Skeletal muscle tissue (tissue), 4 donors: ENCODE data around the gene MAP3K20. TPM values are rescaled to one million over a fixed set of nuclear protein-coding genes. Genes with fewer than 3 reads are reported as not detected.
"Not testable (repeated sequence)": the region's sequence is repeated elsewhere in the genome, so short reads cannot be mapped to it uniquely, and the experiment has no call there.

ENCODE experiments used
- H3K27ac ChIP-seq: one replicate; pipeline ENCODE4 v1.7.0; 2013; ENCODE audit warnings: mild to moderate bottlenecking, low read depth, low read length, inconsistent platforms
- H3K27me3 ChIP-seq, 3 donors: one replicate each; pipeline ENCODE4 v1.7.0; 2013; ENCODE audit warnings: low read length in 3 of 3; ENCODE audit not compliant: control insufficient read depth in 3 of 3, insufficient read depth in 3 of 3
- H3K36me3 ChIP-seq, 3 donors: one replicate each; pipeline ENCODE4 v1.7.0; 2013; ENCODE audit warnings: low read length in 3 of 3; ENCODE audit not compliant: control insufficient read depth in 3 of 3, insufficient read depth in 3 of 3
- H3K4me1 ChIP-seq, 3 donors: one replicate each; pipeline ENCODE4 v1.7.0; 2013; ENCODE audit warnings: low read length in 3 of 3, mild to moderate bottlenecking in 3 of 3; ENCODE audit not compliant: control insufficient read depth in 3 of 3, insufficient read depth in 3 of 3
- H3K4me3 ChIP-seq, 3 donors: one replicate each; pipeline ENCODE4 v1.7.0; 2013; ENCODE audit warnings: low read length in 3 of 3
- H3K9ac ChIP-seq, 3 donors: one replicate each; pipeline ENCODE4 v1.7.0; 2013; ENCODE audit warnings: low read length in 3 of 3, mild to moderate bottlenecking in 3 of 3, moderate library complexity in 2 of 3, low read depth in 1 of 3
- H3K9me3 ChIP-seq, 3 donors: one replicate each; pipeline ENCODE4 v1.7.0; 2013; ENCODE audit warnings: low read length in 3 of 3; ENCODE audit not compliant: control insufficient read depth in 3 of 3
- total RNA-seq: library from RNA; depleted of rRNA; stranded (reverse); fragments of >200 nt; gene quantifications from one replicate; pipeline ENCODE4 v1.2.3, GENCODE V29; 2014
- donor health status: Osteomylitis.

The MAP3K20 gene
- total RNA-seq, 1 donor from 2014 or later, result 52.7 TPM

GRCh38 chr2:173037245-173038120, 38.2 kb upstream of the MAP3K20 start:
- Histone ChIP-seq H3K9me3 (no peaks in the 10 kb centered on the region), H3K4me3 (peak overlapping the region in 2 of 3 donors; percentile 15 to 22), H3K27me3 (no peaks in the 10 kb centered on the region), H3K27ac (peak overlapping the region; percentile 42), H3K9ac (peak overlapping the region; percentile 20 to 33 (median 28)), H3K36me3 (no peaks in the 10 kb centered on the region), H3K4me1 (peaks cover 16 to 32% (median 30%) of the 10 kb centered on the region in 3 donors)

- H3K9me3 ChIP-seq, H3K27me3 ChIP-seq, H3K36me3 ChIP-seq, H3K4me3 ChIP-seq: not testable (repeated sequence)
- peak overlapping the region; percentile 42 for H3K27ac ChIP-seq
- peaks cover 16 to 32% (median 26%) of the 10 kb centered on the region in 3 donors for H3K4me1 ChIP-seq
- peak overlapping the region in 1 of 3 donors; percentile 20 for H3K9ac ChIP-seq
Observed at GRCh38 chr2:173038257-173038656, 37.4 kb upstream of the MAP3K20 start.

- no peaks in the 10 kb centered on the region for H3K27me3 ChIP-seq
- H3K9ac ChIP-seq, result no peak overlapping the region
- no peak overlapping the region for H3K27ac ChIP-seq
- H3K4me1 ChIP-seq, result peaks cover 8 to 22% (median 17%) of the 10 kb centered on the region in 3 donors
- no peaks in the 10 kb centered on the region for H3K9me3 ChIP-seq
- H3K36me3 ChIP-seq, result no peaks in the 10 kb centered on the region
- no peak overlapping the region for H3K4me3 ChIP-seq
Observed at GRCh38 chr2:173040729-173041128, 34.9 kb upstream of the MAP3K20 start.

- H3K27me3 ChIP-seq, result no peaks in the 10 kb centered on the region
- no peak overlapping the region for H3K4me3 ChIP-seq
- no peaks in the 10 kb centered on the region for H3K9me3 ChIP-seq
- no peaks in the 10 kb centered on the region for H3K36me3 ChIP-seq
- no peak overlapping the region for H3K27ac ChIP-seq
- H3K4me1 ChIP-seq, result peaks cover 2 to 11% (median 4%) of the 10 kb centered on the region in 3 donors
- H3K9ac ChIP-seq, result no peak overlapping the region
Observed at GRCh38 chr2:173043476-173043875, 32.2 kb upstream of the MAP3K20 start.

- peaks cover 2 to 13% (median 5%) of the 10 kb centered on the region in 3 donors for H3K4me1 ChIP-seq
- no peaks in the 10 kb centered on the region for H3K9me3 ChIP-seq
- H3K4me3 ChIP-seq, result no peak overlapping the region
- no peaks in the 10 kb centered on the region for H3K36me3 ChIP-seq
- H3K9ac ChIP-seq, result no peak overlapping the region
- no peak overlapping the region for H3K27ac ChIP-seq
- no peaks in the 10 kb centered on the region for H3K27me3 ChIP-seq
Observed at GRCh38 chr2:173043897-173044519, 31.6 kb upstream of the MAP3K20 start.

- H3K4me1 ChIP-seq, result peaks cover 5 to 18% (median 6%) of the 10 kb centered on the region in 3 donors
- no peaks in the 10 kb centered on the region for H3K27me3 ChIP-seq
- no peak overlapping the region for H3K27ac ChIP-seq
- H3K9me3 ChIP-seq, result no peaks in the 10 kb centered on the region
- H3K36me3 ChIP-seq, result no peaks in the 10 kb centered on the region
- H3K9ac ChIP-seq, result no peak overlapping the region
- no peak overlapping the region for H3K4me3 ChIP-seq
Observed at GRCh38 chr2:173044686-173045085, 31.0 kb upstream of the MAP3K20 start.

- no peak overlapping the region for H3K27ac ChIP-seq
- no peaks in the 10 kb centered on the region for H3K9me3 ChIP-seq
- H3K36me3 ChIP-seq, result no peaks in the 10 kb centered on the region
- peaks cover 5 to 22% (median 9%) of the 10 kb centered on the region in 3 donors for H3K4me1 ChIP-seq
- H3K27me3 ChIP-seq, result no peaks in the 10 kb centered on the region
- H3K9ac ChIP-seq, result no peak overlapping the region
- no peak overlapping the region for H3K4me3 ChIP-seq
Observed at GRCh38 chr2:173045181-173045580, 30.5 kb upstream of the MAP3K20 start.

GRCh38 chr2:173048522-173048896, 27.1 kb upstream of the MAP3K20 start:
- Histone ChIP-seq H3K9me3 (no peaks in the 10 kb centered on the region), H3K4me1 (peaks cover 2 to 19% (median 9%) of the 10 kb centered on the region in 3 donors), H3K9ac (no peak overlapping the region), H3K27me3 (no peaks in the 10 kb centered on the region), H3K27ac (peak overlapping the region; percentile 67), H3K4me3 (no peak overlapping the region), H3K36me3 (no peaks in the 10 kb centered on the region)

- Histone ChIP-seq H3K9me3 (no peaks in the 10 kb centered on the region), H3K4me1 (peaks cover 2 to 19% (median 9%) of the 10 kb centered on the region in 3 donors), H3K27me3 (no peaks in the 10 kb centered on the region), H3K36me3 (no peaks in the 10 kb centered on the region), H3K27ac (peak overlapping the region; percentile 67), H3K4me3 (peak overlapping the region in 1 of 3 donors; percentile 25), H3K9ac (no peak overlapping the region)
Observed at GRCh38 chr2:173048897-173049661, 26.6 kb upstream of the MAP3K20 start.
